H9 (cell line): ENCODE measurements around the gene ZMYM2. TPM values are rescaled to one million over a fixed set of nuclear protein-coding genes. Genes with fewer than 3 reads are reported as not detected.

Source experiments
- DNase-seq: peaks from one replicate; pipeline ENCODE4 v3.0.0-alpha.2; 2017
- H2AFZ ChIP-seq: one replicate; pipeline ENCODE4 v1.6.1; 2013; ENCODE audit warnings: mild to moderate bottlenecking, low read length, control low read depth, moderate library complexity
- H2AK5ac ChIP-seq: 2 replicates; pipeline ENCODE4 v1.6.1; 2013; ENCODE audit warnings: low read length, control low read depth, mixed read lengths; ENCODE audit not compliant: insufficient read length
- H2BK120ac ChIP-seq: one replicate; pipeline ENCODE4 v1.6.1; 2013; ENCODE audit warnings: low read depth, mild to moderate bottlenecking, low read length, control low read depth, inconsistent platforms; ENCODE audit not compliant: poor library complexity, severe bottlenecking
- H2BK12ac ChIP-seq: 2 replicates; pipeline ENCODE4 v1.6.1; 2013; ENCODE audit warnings: low read length, control low read depth, mixed read lengths, low read depth; ENCODE audit not compliant: insufficient read length
- H2BK15ac ChIP-seq: 2 replicates; pipeline ENCODE4 v1.6.1; 2013; ENCODE audit warnings: low read depth, low read length, control low read depth
- H2BK20ac ChIP-seq: one replicate; pipeline ENCODE4 v1.6.1; 2013; ENCODE audit warnings: low read depth, mild to moderate bottlenecking, low read length, control low read depth, inconsistent platforms; ENCODE audit not compliant: poor library complexity, severe bottlenecking
- H2BK5ac ChIP-seq: 2 replicates; pipeline ENCODE4 v1.6.1; 2013; ENCODE audit warnings: low read length, control low read depth, mixed read lengths; ENCODE audit not compliant: insufficient read length
- H3K14ac ChIP-seq: 2 replicates; pipeline ENCODE4 v1.6.1; 2013; ENCODE audit warnings: low read length, control low read depth; ENCODE audit not compliant: insufficient read depth
- H3K18ac ChIP-seq: 2 replicates; pipeline ENCODE4 v1.6.1; 2013; ENCODE audit warnings: low read depth, mild to moderate bottlenecking, mixed read lengths, low read length, control low read depth; ENCODE audit not compliant: insufficient read length
- H3K23ac ChIP-seq: 2 replicates; pipeline ENCODE4 v1.6.1; 2013; ENCODE audit warnings: low read length, control low read depth, mixed read lengths, low read depth; ENCODE audit not compliant: insufficient read length
- H3K23me2 ChIP-seq: 2 replicates; pipeline ENCODE4 v1.6.1; 2013; ENCODE audit warnings: low read depth, mild to moderate bottlenecking, mixed read lengths, low read length, control low read depth; ENCODE audit not compliant: insufficient read length, poor library complexity, severe bottlenecking
- H3K27ac ChIP-seq: 2 replicates; pipeline ENCODE4 v1.5.1; 2013; ENCODE audit warnings: low read length, control low read depth, mixed read lengths, low read depth; ENCODE audit not compliant: insufficient read length
- H3K27me3 ChIP-seq: 2 replicates; pipeline ENCODE4 v1.6.1; 2013; ENCODE audit warnings: low read length, control low read depth, inconsistent platforms; ENCODE audit not compliant: insufficient read depth
- H3K4ac ChIP-seq: 2 replicates; pipeline ENCODE4 v1.6.1; 2013; ENCODE audit warnings: low read depth, mild to moderate bottlenecking, control low read depth, inconsistent platforms, low read length, moderate library complexity
- H3K4me1 ChIP-seq: 2 replicates; pipeline ENCODE4 v1.6.1; 2013; ENCODE audit warnings: low read length, control low read depth, inconsistent platforms; ENCODE audit not compliant: insufficient read depth
- H3K4me2 ChIP-seq: 2 replicates; pipeline ENCODE4 v1.6.1; 2013; ENCODE audit warnings: low read length, control low read depth, mixed read lengths; ENCODE audit not compliant: insufficient read length, insufficient read depth
- H3K56ac ChIP-seq: 2 replicates; pipeline ENCODE4 v1.6.1; 2013; ENCODE audit warnings: low read depth, mild to moderate bottlenecking, mixed read lengths, low read length, control low read depth; ENCODE audit not compliant: insufficient read length
- H3K79me1 ChIP-seq: 2 replicates; pipeline ENCODE4 v1.6.1; 2013; ENCODE audit warnings: low read depth, mild to moderate bottlenecking, moderate library complexity, low read length, control low read depth, inconsistent platforms; ENCODE audit not compliant: insufficient read depth, poor library complexity, severe bottlenecking
- H3K79me2 ChIP-seq: 2 replicates; pipeline ENCODE4 v1.6.1; 2013; ENCODE audit warnings: low read length, control low read depth, inconsistent platforms; ENCODE audit not compliant: insufficient read depth
- H3K9ac ChIP-seq: 2 replicates; pipeline ENCODE4 v1.6.1; 2013; ENCODE audit warnings: low read length, control low read depth, mixed read lengths; ENCODE audit not compliant: insufficient read length; ENCODE audit errors: extremely low read depth
- H3K9me3 ChIP-seq: one replicate; pipeline ENCODE4 v1.6.1; 2013; ENCODE audit warnings: low read depth, low read length, inconsistent platforms; ENCODE audit not compliant: control insufficient read depth
- H3T11ph ChIP-seq: one replicate; pipeline ENCODE4 v1.6.1; 2013; ENCODE audit warnings: mild to moderate bottlenecking, low read length, control low read depth, inconsistent platforms
- H4K20me1 ChIP-seq: one replicate; pipeline ENCODE4 v1.6.1; 2013; ENCODE audit not compliant: control insufficient read depth, insufficient read length, insufficient read depth
- H4K5ac ChIP-seq: 2 replicates; pipeline ENCODE4 v1.6.1; 2013; ENCODE audit warnings: low read depth, mild to moderate bottlenecking, mixed read lengths, low read length, control low read depth; ENCODE audit not compliant: insufficient read length
- H4K8ac ChIP-seq: replicated peaks from 2 replicates; pipeline ENCODE4 v1.6.1; 2013; ENCODE audit warnings: low read length, control low read depth, mixed read lengths, low read depth; ENCODE audit not compliant: insufficient read length
- H4K91ac ChIP-seq: 2 replicates; pipeline ENCODE4 v1.6.1; 2013; ENCODE audit warnings: low read depth, mild to moderate bottlenecking, moderate library complexity, mixed read lengths, low read length, control low read depth; ENCODE audit not compliant: insufficient read length
- H3K27ac Mint-ChIP-seq, 3 experiments: 2 replicates in 2 of 3; 3 replicates in 1 of 3; pipeline ENCODE4 v1.8.0; 2020 to 2021; ENCODE audit warnings: mixed read lengths in 3 of 3, mild to moderate bottlenecking in 1 of 3, moderate library complexity in 1 of 3
- H3K27me3 Mint-ChIP-seq: 2 replicates; pipeline ENCODE4 v1.8.0; 2021; ENCODE audit warnings: low read depth, mild to moderate bottlenecking, moderate library complexity, mixed read lengths
- H3K36me3 Mint-ChIP-seq, 3 experiments: 2 replicates in 2 of 3; 3 replicates in 1 of 3; pipeline ENCODE4 v1.8.0; 2020 to 2021; ENCODE audit warnings: low read depth in 3 of 3, mixed read lengths in 3 of 3; ENCODE audit not compliant: insufficient read depth in 1 of 3
- H3K4me1 Mint-ChIP-seq, 2 experiments: 2 replicates each; pipeline ENCODE4 v1.8.0; 2020; ENCODE audit warnings: mixed read lengths in 2 of 2
- H3K4me3 Mint-ChIP-seq, 2 experiments: 2 replicates in 1 of 2; 3 replicates in 1 of 2; pipeline ENCODE4 v1.8.0; 2020 to 2021; ENCODE audit warnings: mild to moderate bottlenecking in 2 of 2, mixed read lengths in 2 of 2, moderate library complexity in 1 of 2
- H3K9me3 Mint-ChIP-seq, 2 experiments: 2 replicates in 1 of 2; 3 replicates in 1 of 2; pipeline ENCODE4 v1.8.0; 2020; ENCODE audit warnings: mild to moderate bottlenecking in 2 of 2, mixed read lengths in 2 of 2, moderate library complexity in 1 of 2
- CTCF ChIP-seq: fragments of 200-600 bp; sonication (generic); conservative IDR thresholded peaks from 3 replicates; pipeline ENCODE4 v1.8.0; 2021; ENCODE audit warnings: antibody characterized with exemption, mild to moderate bottlenecking
- WGBS: extraction: QIAGEN DNeasy Blood & Tissue Kit; methylation state at CpG from one replicate; pipeline ENCODE4 v1.1.7; 2013; ENCODE audit warnings: missing lambda C conversion rate, low lambda C conversion rate, mixed read lengths; ENCODE audit not compliant: insufficient read length; ENCODE audit errors: extremely low coverage; 5-methylcytosine and 5-hydroxymethylcytosine counted together
- total RNA-seq: library from RNA; stranded (reverse); gene quantifications from 2 replicates; pipeline ENCODE4 v1.2.1, GENCODE V29; 2021

The ZMYM2 gene
- total RNA-seq, 1 experiment from 2014 or later = 173 TPM

GRCh38 chr13:20024702-20025101 is 66.2 kb downstream of the ZMYM2 start:
- Histone ChIP-seq H4K8ac (no peak overlapping the region), H3K18ac (no peak overlapping the region), H3K9me3 (no peaks in the 10 kb centered on the region), H3K4me2 (no peak overlapping the region), H3K4ac (no peak overlapping the region), H3K79me2 (0 out of 2 replicates have a peak, but pooled peaks cover 2% of the 10 kb centered on the region), H4K91ac (no peak overlapping the region), H3K23ac (no peak overlapping the region), H3T11ph (no peak overlapping the region), H4K5ac (no peak overlapping the region), H2BK20ac (no peak overlapping the region), H3K79me1 (no peaks in the 10 kb centered on the region), H3K9ac (no peak overlapping the region), H2AFZ (no peak overlapping the region), H2BK120ac (no peak overlapping the region), H2BK5ac (no peak overlapping the region), H3K4me1 (no peaks in the 10 kb centered on the region), H3K27ac (no peak overlapping the region), H2BK12ac (no peak overlapping the region), H2AK5ac (no peak overlapping the region), H3K56ac (no peak overlapping the region), H4K20me1 (no peaks in the 10 kb centered on the region), H3K23me2 (no peaks in the 10 kb centered on the region), H2BK15ac (no peak overlapping the region), H3K14ac (no peak overlapping the region), H3K27me3 (no peaks in the 10 kb centered on the region)
- DNase-seq = no peak
- H3K27me3 Mint-ChIP-seq = no peaks in the 10 kb centered on the region
- 0 out of 4 replicates have a peak, but pooled peaks cover 0 to 6% of the 10 kb centered on the region in 2 experiments for H3K4me1 Mint-ChIP-seq
- peaks cover 16 to 70% (median 58%) of the 10 kb centered on the region in 3 experiments; a peak in 6 of 7 replicates for H3K36me3 Mint-ChIP-seq
- H3K27ac Mint-ChIP-seq = no peak overlapping the region
- WGBS = no CpG with 5 or more reads among the region's 2 CpGs
- no peak overlapping the region for H3K4me3 Mint-ChIP-seq
- H3K9me3 Mint-ChIP-seq = no peaks in the 10 kb centered on the region
- TF ChIP-seq CTCF = no peak
